Measurements from ENCODE around the gene ANAPC5.

- no peak for TF ChIP-seq CTCF (conservative IDR thresholded peaks at IDR 0.05; ENCODE audit: low read depth, low read length)
- TF ChIP-seq EZH2 (IDR thresholded peaks at IDR 0.05; ENCODE audit: low read length, unreplicated experiment) = no peak
Observed at GRCh38 chr12:121304306-121304705, 47.9 kb downstream of the ANAPC5 start.
